ENCODE measurements around the gene SLC35C1.

DNA sequence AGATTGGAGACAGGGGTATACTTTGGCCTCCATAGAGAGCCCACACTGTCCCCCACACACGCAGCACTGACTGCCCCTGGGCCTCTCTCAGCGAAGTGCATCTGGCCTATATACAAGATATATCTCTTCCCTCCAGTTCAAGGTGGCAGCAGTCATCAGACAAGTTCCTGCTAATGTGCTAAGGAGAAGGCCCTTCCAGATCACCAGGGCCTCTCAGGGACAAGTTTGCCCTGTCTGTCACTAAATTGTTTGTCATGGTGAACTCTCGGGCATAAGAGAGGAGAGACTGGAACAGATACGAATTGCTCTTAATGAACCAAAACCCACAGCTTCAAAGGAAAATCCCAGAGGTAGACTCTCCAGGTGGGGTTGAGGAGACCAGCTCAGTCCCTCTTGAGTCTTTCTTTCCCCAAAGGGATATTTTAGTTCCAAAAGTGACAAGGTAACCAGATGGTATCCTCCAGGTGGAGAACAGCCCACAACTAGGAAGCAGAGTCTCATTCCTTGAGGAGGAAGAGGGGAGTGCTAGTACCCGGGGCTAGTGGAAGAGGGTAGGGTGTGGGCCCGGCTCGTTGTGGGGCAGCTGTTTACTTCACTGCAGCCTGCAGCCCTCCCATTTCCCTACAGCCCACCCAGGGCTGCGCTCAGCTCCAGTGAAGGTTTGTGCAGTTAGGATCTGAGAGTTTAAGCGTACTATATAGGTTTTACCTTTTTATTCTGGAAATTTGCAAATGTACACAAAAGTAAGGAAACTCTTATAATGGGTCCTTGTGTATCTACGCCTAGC is 2.2 kb upstream of the SLC35C1 start:
- no peak for TF ChIP-seq POLR2A (IDR thresholded peaks at IDR 0.05)
- TF ChIP-seq, protein P1, sequence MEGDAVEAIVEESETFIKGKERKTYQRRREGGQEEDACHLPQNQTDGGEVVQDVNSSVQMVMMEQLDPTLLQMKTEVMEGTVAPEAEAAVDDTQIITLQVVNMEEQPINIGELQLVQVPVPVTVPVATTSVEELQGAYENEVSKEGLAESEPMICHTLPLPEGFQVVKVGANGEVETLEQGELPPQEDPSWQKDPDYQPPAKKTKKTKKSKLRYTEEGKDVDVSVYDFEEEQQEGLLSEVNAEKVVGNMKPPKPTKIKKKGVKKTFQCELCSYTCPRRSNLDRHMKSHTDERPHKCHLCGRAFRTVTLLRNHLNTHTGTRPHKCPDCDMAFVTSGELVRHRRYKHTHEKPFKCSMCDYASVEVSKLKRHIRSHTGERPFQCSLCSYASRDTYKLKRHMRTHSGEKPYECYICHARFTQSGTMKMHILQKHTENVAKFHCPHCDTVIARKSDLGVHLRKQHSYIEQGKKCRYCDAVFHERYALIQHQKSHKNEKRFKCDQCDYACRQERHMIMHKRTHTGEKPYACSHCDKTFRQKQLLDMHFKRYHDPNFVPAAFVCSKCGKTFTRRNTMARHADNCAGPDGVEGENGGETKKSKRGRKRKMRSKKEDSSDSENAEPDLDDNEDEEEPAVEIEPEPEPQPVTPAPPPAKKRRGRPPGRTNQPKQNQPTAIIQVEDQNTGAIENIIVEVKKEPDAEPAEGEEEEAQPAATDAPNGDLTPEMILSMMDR (IDR thresholded peaks at IDR 0.05), result no peak
